HEK293T (cell line): ENCODE data around the gene ERN1.

Experiments used
- CTCF ChIA-PET: fragments of 350-600 bp; formaldehyde crosslinking; extraction: SDS; loops from one replicate; lab custom pipeline; 2021; ENCODE audit warnings: antibody characterized with exemption, inconsistent platforms; lab: Yijun Ruan, JAX
- POLR2A ChIA-PET: fragments of 350-600 bp; formaldehyde crosslinking; extraction: SDS; loops from one replicate; lab custom pipeline; 2020; ENCODE audit warnings: antibody characterized with exemption, inconsistent platforms; lab: Yijun Ruan, JAX
- DNase-seq: peaks from one replicate; pipeline ENCODE4 v3.0.0; 2012; ENCODE audit warnings: mixed read lengths; ENCODE audit errors: extremely low spot score
- ARNT ChIP-seq: fragments of 450-650 bp; IDR thresholded peaks from 2 replicates; pipeline ENCODE4 v1.6.1; 2017; ENCODE audit warnings: mild to moderate bottlenecking
- BHLHE40 ChIP-seq: fragments of 450-650 bp; IDR thresholded peaks from 2 replicates; pipeline ENCODE4 v1.6.1; 2016; ENCODE audit warnings: mild to moderate bottlenecking, moderate library complexity, borderline replicate concordance
- CTBP1 ChIP-seq: fragments of 450-650 bp; IDR thresholded peaks from 2 replicates; pipeline ENCODE4 v1.6.1; 2016; ENCODE audit warnings: borderline replicate concordance
- ELF4 ChIP-seq: fragments of 450-650 bp; IDR thresholded peaks from 2 replicates; pipeline ENCODE4 v1.6.1; 2017; ENCODE audit warnings: antibody characterized with exemption
- FOXA1 ChIP-seq: fragments of 450-650 bp; IDR thresholded peaks from 2 replicates; pipeline ENCODE4 v1.6.1; 2016; ENCODE audit warnings: mild to moderate bottlenecking
- FOXK2 ChIP-seq: fragments of 450-650 bp; IDR thresholded peaks from 2 replicates; pipeline ENCODE4 v1.6.1; 2016; ENCODE audit warnings: mild to moderate bottlenecking
- FOXM1 ChIP-seq: fragments of 450-650 bp; IDR thresholded peaks from 2 replicates; pipeline ENCODE4 v1.6.1; 2017; ENCODE audit warnings: mild to moderate bottlenecking, borderline replicate concordance
- HDGF ChIP-seq: fragments of 450-650 bp; IDR thresholded peaks from 2 replicates; pipeline ENCODE4 v1.6.1; 2017; ENCODE audit warnings: antibody characterized with exemption, borderline replicate concordance
- L3MBTL2 ChIP-seq: fragments of 450-650 bp; conservative IDR thresholded peaks from 2 replicates; pipeline ENCODE4 v1.6.1; 2016; ENCODE audit warnings: mild to moderate bottlenecking
- LEF1 ChIP-seq: fragments of 450-650 bp; IDR thresholded peaks from 2 replicates; pipeline ENCODE4 v1.6.1; 2017; ENCODE audit warnings: mild to moderate bottlenecking, borderline replicate concordance
- NFRKB ChIP-seq: fragments of 450-650 bp; IDR thresholded peaks from 2 replicates; pipeline ENCODE4 v1.6.1; 2016; ENCODE audit warnings: mild to moderate bottlenecking, moderate library complexity
- PKNOX1 ChIP-seq: fragments of 450-650 bp; IDR thresholded peaks from 2 replicates; pipeline ENCODE4 v1.6.1; 2016
- SP1 ChIP-seq: fragments of 450-650 bp; IDR thresholded peaks from 2 replicates; pipeline ENCODE4 v1.6.1; 2017
- SUZ12 ChIP-seq: fragments of 450-650 bp; IDR thresholded peaks from 2 replicates; pipeline ENCODE4 v1.6.1; 2016; ENCODE audit warnings: mild to moderate bottlenecking
- TARDBP ChIP-seq: fragments of 450-650 bp; IDR thresholded peaks from 2 replicates; pipeline ENCODE4 v1.6.1; 2016
- ZNF384 ChIP-seq: fragments of 450-650 bp; IDR thresholded peaks from 2 replicates; pipeline ENCODE4 v1.6.1; 2016

ERN1 gene

GRCh38 chr17:64095144-64095882 is 34.6 kb downstream of the ERN1 start:
- TF ChIP-seq FOXK2, result no peak
- no peak for TF ChIP-seq HDGF
- TF ChIP-seq SUZ12, result no peak
- TF ChIP-seq NFRKB, result no peak
- no peak for TF ChIP-seq FOXA1
- TF ChIP-seq PKNOX1, result no peak
- TF ChIP-seq L3MBTL2, result no peak
- POLR2A ChIA-PET, result interaction anchor here (0.8 to 2.2 kb wide), 2 partner anchors 10 to 51 kb away, joined by 4 to 6 read pairs; no protein-coding TSS in a partner anchor
- CTCF ChIA-PET, result no interaction called here

GRCh38 chr17:64094412-64094811 is 35.5 kb downstream of the ERN1 start:
- no peak for TF ChIP-seq LEF1
- TF ChIP-seq NFRKB, result no peak
- no peak for TF ChIP-seq HDGF
- TF ChIP-seq CTBP1, result no peak
- TF ChIP-seq PKNOX1, result no peak
- no peak for TF ChIP-seq FOXA1
- no peak for TF ChIP-seq ELF4
- TF ChIP-seq ZNF384, result no peak
- no peak for TF ChIP-seq FOXK2
- TF ChIP-seq SP1, result no peak
- TF ChIP-seq FOXM1, result no peak
- TF ChIP-seq BHLHE40, result no peak
- no peak for DNase-seq
- POLR2A ChIA-PET, result interaction anchor here (2.2 kb wide), 1 partner anchor 9 kb away, joined by 6 read pairs; no protein-coding TSS in a partner anchor
- CTCF ChIA-PET, result no interaction called here

More at GRCh38 chr17:64095144-64095882, 34.6 kb downstream of the ERN1 start:
- DNase-seq, result no peak

- ChIA-PET CTCF (interaction anchor here (0.7 kb wide), 1 partner anchor 480 kb away, joined by 5 read pairs; no protein-coding TSS in a partner anchor), POLR2A (interaction anchor here (1.3 to 2.2 kb wide), 2 partner anchors 8 to 20 kb away, joined by 5 to 6 read pairs; no protein-coding TSS in a partner anchor)
- no peak for DNase-seq
- TF ChIP-seq FOXK2, result no peak
- TF ChIP-seq ZNF384, result no peak
- no peak for TF ChIP-seq ELF4
- TF ChIP-seq CTBP1, result no peak
Observed at GRCh38 chr17:64092952-64093451, 36.9 kb downstream of the ERN1 start.

- ChIA-PET POLR2A (interaction anchor here (0.6 to 1.3 kb wide), 2 partner anchors 21 to 310 kb away, joined by 3 to 5 read pairs; no protein-coding TSS in a partner anchor), CTCF (no interaction called here)
- TF ChIP-seq BHLHE40 (no peak), TARDBP (no peak), PKNOX1 (no peak), HDGF (no peak), L3MBTL2 (no peak), FOXM1 (no peak), NFRKB (no peak), ELF4 (no peak), CTBP1 (no peak), ZNF384 (no peak), LEF1 (no peak), ARNT (no peak), FOXK2 (no peak), SP1 (no peak), SUZ12 (no peak), FOXA1 (no peak)
- DNase-seq, result no peak
Observed at GRCh38 chr17:64092113-64092512, 37.8 kb downstream of the ERN1 start.

DNA sequence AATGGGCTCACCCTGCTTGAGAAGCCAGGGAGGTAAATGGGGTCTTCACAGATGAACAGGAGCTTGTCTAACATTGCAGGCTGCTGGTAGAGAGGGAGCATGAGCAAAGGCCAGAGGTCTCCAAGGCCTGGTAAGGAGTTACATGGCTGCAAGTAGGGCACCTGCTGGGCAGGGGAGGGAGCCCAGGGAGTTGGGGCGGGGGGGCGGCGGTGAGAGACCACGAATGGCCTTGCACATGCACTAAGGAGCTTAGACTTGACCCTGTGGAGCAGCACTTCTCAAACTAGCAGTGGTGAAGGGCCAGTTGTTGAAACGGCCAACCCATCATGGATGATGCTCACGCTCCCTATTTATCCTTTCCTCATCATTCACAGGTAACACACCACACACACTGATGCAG is 38.4 kb downstream of the ERN1 start:
- no peak for TF ChIP-seq SP1
- no peak for TF ChIP-seq L3MBTL2
- no peak for TF ChIP-seq TARDBP
- TF ChIP-seq BHLHE40, result no peak
- no peak for TF ChIP-seq FOXM1
- no peak for TF ChIP-seq SUZ12
- no peak for TF ChIP-seq LEF1
- no peak for TF ChIP-seq HDGF
- TF ChIP-seq ELF4, result no peak
- TF ChIP-seq FOXK2, result no peak
- no peak for TF ChIP-seq FOXA1
- no peak for TF ChIP-seq ARNT
- TF ChIP-seq PKNOX1, result no peak
- no peak for TF ChIP-seq NFRKB
- no peak for TF ChIP-seq CTBP1
- TF ChIP-seq ZNF384, result no peak
- POLR2A ChIA-PET, result no interaction called here
- CTCF ChIA-PET, result no interaction called here
- DNase-seq, result no peak
